K562 (cell line): ENCODE measurements around the gene FCRL6. TPM values are rescaled to one million over a fixed set of nuclear protein-coding genes. Genes with fewer than 3 reads are reported as not detected.

ENCODE experiments used
- BRD9 ChIP-seq: fragments of 450-650 bp; IDR thresholded peaks from 2 replicates; pipeline ENCODE4 v1.6.1; 2018; ENCODE audit warnings: low read depth; ENCODE audit not compliant: partially characterized antibody
- MCM2 ChIP-seq: fragments of 450-650 bp; IDR thresholded peaks from 2 replicates; pipeline ENCODE4 v1.6.1; 2017; ENCODE audit warnings: low read depth, mild to moderate bottlenecking
- SNIP1 ChIP-seq: fragments of 450-650 bp; IDR thresholded peaks from 2 replicates; pipeline ENCODE4 v1.7.1; 2017; ENCODE audit warnings: low read depth, mild to moderate bottlenecking
- XRCC3 ChIP-seq: fragments of 450-650 bp; IDR thresholded peaks from 2 replicates; pipeline ENCODE4 v1.6.1; 2017; ENCODE audit warnings: mild to moderate bottlenecking, moderate library complexity
- polyA plus RNA-seq, 8 experiments: library from polyadenylated mRNA; depleted of rRNA in 4 of 8; stranded (reverse) in 5 of 8; unstranded in 3 of 8; fragments of >200 nt; fragmentation: Nextera tagmentation in 2 of 8; fragmentation: Illumina TruSeq in 1 of 8; extraction: Ambion mirVana in 2 of 8; extraction: Trizol in 1 of 8; gene quantifications; 2 replicates each; pipeline versions ENCODE4 v1.2.1 to v1.2.3, GENCODE V29; 2011 to 2014; ENCODE audit warnings: inconsistent platforms in 1 of 8, missing spikeins in 1 of 8
- total RNA-seq, 7 experiments: library from RNA; depleted of rRNA in 6 of 7; stranded (reverse); fragments of >200 nt in 6 of 7; fragmentation: Illumina TruSeq in 2 of 7; extraction: Trizol in 2 of 7; gene quantifications; 2 replicates each; pipeline versions ENCODE4 v1.2.1 to v1.2.3, GENCODE V29; 2011 to 2021; ENCODE audit warnings: low replicate concordance in 1 of 7
- TF ChIP-seq, protein P1 (sequence below): fragments of 450-650 bp; IDR thresholded peaks from 2 replicates; pipeline ENCODE4 v1.6.1; 2016; ENCODE audit warnings: mild to moderate bottlenecking, moderate library complexity
- TF ChIP-seq, protein P2 (sequence below): fragments of 450-650 bp; formaldehyde crosslinking; conservative IDR thresholded peaks from 2 replicates; pipeline ENCODE4 v1.4.0; 2022; ENCODE audit warnings: mild to moderate bottlenecking, missing genetic modification characterization

FCRL6 gene
- total and polyA plus RNA-seq, 9 of the 15 experiments (the other 6 are each of a cell fraction or from before 2014, with no cell fraction given), result not detected

DNA sequence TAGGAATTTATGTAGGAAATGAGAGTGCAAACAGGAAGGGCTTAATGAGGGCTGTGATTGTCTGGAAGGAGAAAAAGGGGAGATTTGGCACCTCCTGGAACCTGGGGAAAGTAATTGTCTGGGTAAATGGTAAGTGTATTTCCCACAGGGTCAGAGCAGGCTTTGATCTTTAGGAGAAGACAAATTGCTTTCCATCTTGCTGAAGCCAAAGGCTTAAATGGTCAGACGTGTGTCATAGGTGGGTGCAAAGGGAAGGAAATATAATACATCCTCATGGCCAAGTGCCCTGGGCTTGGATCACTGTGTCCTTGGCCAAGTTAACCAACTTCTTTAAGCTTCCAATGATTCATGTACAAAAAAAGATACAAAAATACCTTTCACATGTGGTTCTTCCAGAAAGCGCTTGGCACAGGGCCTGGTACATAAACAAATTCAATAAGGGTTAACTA lies 22.7 kb upstream of the FCRL6 start (continued):
- TF ChIP-seq, protein P1, sequence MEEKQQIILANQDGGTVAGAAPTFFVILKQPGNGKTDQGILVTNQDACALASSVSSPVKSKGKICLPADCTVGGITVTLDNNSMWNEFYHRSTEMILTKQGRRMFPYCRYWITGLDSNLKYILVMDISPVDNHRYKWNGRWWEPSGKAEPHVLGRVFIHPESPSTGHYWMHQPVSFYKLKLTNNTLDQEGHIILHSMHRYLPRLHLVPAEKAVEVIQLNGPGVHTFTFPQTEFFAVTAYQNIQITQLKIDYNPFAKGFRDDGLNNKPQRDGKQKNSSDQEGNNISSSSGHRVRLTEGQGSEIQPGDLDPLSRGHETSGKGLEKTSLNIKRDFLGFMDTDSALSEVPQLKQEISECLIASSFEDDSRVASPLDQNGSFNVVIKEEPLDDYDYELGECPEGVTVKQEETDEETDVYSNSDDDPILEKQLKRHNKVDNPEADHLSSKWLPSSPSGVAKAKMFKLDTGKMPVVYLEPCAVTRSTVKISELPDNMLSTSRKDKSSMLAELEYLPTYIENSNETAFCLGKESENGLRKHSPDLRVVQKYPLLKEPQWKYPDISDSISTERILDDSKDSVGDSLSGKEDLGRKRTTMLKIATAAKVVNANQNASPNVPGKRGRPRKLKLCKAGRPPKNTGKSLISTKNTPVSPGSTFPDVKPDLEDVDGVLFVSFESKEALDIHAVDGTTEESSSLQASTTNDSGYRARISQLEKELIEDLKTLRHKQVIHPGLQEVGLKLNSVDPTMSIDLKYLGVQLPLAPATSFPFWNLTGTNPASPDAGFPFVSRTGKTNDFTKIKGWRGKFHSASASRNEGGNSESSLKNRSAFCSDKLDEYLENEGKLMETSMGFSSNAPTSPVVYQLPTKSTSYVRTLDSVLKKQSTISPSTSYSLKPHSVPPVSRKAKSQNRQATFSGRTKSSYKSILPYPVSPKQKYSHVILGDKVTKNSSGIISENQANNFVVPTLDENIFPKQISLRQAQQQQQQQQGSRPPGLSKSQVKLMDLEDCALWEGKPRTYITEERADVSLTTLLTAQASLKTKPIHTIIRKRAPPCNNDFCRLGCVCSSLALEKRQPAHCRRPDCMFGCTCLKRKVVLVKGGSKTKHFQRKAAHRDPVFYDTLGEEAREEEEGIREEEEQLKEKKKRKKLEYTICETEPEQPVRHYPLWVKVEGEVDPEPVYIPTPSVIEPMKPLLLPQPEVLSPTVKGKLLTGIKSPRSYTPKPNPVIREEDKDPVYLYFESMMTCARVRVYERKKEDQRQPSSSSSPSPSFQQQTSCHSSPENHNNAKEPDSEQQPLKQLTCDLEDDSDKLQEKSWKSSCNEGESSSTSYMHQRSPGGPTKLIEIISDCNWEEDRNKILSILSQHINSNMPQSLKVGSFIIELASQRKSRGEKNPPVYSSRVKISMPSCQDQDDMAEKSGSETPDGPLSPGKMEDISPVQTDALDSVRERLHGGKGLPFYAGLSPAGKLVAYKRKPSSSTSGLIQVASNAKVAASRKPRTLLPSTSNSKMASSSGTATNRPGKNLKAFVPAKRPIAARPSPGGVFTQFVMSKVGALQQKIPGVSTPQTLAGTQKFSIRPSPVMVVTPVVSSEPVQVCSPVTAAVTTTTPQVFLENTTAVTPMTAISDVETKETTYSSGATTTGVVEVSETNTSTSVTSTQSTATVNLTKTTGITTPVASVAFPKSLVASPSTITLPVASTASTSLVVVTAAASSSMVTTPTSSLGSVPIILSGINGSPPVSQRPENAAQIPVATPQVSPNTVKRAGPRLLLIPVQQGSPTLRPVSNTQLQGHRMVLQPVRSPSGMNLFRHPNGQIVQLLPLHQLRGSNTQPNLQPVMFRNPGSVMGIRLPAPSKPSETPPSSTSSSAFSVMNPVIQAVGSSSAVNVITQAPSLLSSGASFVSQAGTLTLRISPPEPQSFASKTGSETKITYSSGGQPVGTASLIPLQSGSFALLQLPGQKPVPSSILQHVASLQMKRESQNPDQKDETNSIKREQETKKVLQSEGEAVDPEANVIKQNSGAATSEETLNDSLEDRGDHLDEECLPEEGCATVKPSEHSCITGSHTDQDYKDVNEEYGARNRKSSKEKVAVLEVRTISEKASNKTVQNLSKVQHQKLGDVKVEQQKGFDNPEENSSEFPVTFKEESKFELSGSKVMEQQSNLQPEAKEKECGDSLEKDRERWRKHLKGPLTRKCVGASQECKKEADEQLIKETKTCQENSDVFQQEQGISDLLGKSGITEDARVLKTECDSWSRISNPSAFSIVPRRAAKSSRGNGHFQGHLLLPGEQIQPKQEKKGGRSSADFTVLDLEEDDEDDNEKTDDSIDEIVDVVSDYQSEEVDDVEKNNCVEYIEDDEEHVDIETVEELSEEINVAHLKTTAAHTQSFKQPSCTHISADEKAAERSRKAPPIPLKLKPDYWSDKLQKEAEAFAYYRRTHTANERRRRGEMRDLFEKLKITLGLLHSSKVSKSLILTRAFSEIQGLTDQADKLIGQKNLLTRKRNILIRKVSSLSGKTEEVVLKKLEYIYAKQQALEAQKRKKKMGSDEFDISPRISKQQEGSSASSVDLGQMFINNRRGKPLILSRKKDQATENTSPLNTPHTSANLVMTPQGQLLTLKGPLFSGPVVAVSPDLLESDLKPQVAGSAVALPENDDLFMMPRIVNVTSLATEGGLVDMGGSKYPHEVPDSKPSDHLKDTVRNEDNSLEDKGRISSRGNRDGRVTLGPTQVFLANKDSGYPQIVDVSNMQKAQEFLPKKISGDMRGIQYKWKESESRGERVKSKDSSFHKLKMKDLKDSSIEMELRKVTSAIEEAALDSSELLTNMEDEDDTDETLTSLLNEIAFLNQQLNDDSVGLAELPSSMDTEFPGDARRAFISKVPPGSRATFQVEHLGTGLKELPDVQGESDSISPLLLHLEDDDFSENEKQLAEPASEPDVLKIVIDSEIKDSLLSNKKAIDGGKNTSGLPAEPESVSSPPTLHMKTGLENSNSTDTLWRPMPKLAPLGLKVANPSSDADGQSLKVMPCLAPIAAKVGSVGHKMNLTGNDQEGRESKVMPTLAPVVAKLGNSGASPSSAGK, result no peak
- TF ChIP-seq BRD9, result no peak
- no peak for TF ChIP-seq SNIP1
- TF ChIP-seq, protein P2, sequence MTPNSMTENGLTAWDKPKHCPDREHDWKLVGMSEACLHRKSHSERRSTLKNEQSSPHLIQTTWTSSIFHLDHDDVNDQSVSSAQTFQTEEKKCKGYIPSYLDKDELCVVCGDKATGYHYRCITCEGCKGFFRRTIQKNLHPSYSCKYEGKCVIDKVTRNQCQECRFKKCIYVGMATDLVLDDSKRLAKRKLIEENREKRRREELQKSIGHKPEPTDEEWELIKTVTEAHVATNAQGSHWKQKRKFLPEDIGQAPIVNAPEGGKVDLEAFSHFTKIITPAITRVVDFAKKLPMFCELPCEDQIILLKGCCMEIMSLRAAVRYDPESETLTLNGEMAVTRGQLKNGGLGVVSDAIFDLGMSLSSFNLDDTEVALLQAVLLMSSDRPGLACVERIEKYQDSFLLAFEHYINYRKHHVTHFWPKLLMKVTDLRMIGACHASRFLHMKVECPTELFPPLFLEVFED (CRISPR knock-in tag), result no peak
- no peak for TF ChIP-seq XRCC3
- no peak for TF ChIP-seq MCM2
